HG03097 (cell line): ENCODE results near the gene NUDT14.

Source experiments
- ATAC-seq: cut with Tn5 transposase; IDR thresholded peaks from one replicate; pipeline ENCODE4 v1.9.1; 2021; ENCODE audit not compliant: unreplicated experiment, low FRiP score

The NUDT14 gene

DNA sequence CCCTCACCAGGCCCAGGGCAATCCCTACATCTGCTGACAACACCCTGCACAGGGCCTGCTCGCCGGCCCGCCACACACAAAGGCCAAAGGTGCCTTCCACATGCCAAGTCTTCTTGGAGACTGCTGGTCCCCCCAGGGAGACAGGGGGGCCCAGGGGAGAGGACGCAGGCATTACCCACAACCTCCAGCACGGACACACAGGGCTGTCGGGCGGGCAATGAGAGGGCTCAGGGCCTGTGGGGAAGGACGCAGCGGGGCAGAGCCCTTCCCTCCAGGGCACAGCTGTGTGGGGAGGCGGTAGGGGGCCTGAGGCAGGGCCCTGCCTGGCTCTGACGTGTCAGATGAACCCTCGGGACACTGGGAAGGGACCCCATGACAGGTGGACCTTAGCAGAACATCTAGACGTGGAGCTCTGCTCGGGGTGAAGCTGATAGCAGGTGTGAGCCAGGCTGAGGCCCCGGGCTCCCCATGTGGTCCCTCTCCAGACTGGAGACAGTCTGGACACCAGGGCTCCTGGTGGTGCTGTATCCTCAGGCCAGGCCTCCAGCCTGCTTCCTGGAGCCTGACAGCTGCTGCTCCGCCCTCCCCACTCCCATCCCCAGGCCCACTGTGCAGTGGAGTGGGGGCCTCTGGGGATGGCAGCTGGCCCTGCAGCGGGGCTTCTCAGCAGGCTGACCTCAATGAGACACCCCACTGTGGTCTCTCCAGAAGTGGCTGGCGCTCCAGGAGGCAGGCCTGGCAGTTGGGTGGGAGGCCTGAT is 31.6 kb upstream of the NUDT14 start:
- no peak for ATAC-seq

DNA sequence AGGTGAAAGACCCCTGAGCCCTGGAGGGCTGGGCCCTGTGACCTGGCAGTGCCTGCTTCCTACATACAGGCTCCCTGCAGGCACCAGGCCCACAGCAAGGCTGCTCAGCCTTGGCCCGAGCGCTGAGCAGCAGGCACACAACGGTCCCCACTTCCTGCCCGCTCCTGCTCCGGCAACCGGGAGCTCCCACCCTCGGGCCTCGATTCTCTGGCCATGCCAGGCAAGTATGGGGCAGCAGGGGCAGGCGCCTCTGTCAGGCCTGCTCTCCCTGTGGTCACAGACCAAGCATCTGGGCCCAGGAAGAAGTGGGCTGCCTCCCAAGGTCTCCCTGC is 30.6 kb upstream of the NUDT14 start:
- no peak for ATAC-seq

- ATAC-seq = no peak
Observed at GRCh38 chr14:105211086-105211757, 30.1 kb upstream of the NUDT14 start.

DNA sequence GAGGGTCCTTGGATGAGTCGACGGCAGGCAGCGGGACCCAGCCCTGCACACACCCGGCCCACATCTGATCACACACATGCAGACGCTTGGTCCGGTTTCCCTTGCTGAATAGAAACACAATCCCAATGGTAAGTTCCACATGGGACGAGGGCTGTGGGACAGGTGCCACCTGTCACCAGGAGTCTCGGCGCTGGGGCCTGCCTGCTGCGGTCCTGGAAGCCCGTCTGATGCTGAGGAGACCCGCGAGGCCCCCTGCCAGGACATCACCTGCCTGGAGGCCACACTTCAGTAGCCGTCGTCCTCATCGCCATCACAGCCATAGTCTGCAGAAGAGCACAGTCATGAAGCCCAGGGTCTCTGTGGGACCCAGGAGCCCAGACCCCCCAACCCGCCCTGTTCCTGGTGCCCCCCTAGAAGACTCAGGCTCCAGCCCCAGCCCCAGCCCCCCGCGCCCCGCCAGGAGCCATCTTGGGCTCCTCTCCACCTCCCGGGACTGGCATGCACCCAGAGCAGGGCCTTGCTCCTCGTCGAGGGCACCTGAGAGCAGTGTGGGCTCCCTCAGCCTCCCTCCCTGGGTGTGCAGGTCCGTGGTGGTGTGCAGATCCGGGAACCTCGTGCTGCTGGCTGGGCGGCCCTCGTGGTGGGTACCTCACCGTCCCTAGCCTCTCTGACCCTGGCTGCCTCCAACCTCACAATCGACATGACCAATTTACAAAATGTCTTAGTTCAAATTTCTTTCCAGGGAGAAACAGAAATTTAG is 29.3 kb upstream of the NUDT14 start:
- ATAC-seq = no peak

GRCh38 chr14:105209646-105210045 is 28.5 kb upstream of the NUDT14 start:
- no peak for ATAC-seq

GRCh38 chr14:105209091-105209490 is 28.0 kb upstream of the NUDT14 start:
- no peak for ATAC-seq

DNA sequence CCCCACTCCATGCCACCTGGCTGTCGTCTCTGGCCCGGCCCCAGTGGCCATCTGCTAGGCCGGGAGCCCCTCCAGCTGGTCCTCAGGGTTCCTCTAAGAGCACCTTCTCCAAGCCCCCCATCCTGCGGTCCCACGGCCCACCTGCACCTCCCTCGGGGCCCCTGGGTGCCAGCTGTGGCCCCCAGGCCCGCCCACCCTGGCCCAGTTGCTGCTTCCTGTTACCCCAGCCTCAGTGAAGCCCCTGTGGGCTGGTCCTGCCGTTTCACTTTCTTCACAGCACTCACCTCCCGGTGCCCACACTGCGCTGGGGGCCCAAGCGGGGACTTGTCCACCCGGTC is 27.6 kb upstream of the NUDT14 start:
- no peak for ATAC-seq

- no peak for ATAC-seq
Observed at GRCh38 chr14:105207996-105208737, 27.1 kb upstream of the NUDT14 start.

DNA sequence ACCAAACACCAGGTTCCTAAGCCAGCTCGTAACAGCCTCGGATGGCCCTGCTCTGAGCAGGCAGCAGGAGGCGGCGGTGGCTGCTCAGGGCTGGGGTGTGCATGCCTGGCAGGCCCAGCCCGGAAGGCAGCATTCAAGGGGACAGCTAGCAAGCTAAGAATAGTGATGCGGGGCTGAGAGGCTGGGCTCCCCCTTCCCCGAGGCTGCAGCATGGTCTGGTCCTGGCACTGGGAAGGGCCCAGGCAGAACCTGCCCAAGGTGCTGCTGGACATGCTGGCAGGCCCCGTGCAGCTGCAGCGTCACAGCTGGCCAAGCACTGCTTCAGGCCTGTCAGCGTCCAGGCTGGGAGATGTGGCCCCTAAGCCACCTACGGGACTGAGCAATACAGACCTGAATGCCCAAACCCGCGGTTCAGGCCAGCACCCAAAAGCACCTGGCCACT is 26.4 kb upstream of the NUDT14 start:
- ATAC-seq = no peak

GRCh38 chr14:105206873-105207272 is 25.8 kb upstream of the NUDT14 start:
- no peak for ATAC-seq

- ATAC-seq = no peak
Observed at GRCh38 chr14:105205673-105206208, 24.6 kb upstream of the NUDT14 start.

DNA sequence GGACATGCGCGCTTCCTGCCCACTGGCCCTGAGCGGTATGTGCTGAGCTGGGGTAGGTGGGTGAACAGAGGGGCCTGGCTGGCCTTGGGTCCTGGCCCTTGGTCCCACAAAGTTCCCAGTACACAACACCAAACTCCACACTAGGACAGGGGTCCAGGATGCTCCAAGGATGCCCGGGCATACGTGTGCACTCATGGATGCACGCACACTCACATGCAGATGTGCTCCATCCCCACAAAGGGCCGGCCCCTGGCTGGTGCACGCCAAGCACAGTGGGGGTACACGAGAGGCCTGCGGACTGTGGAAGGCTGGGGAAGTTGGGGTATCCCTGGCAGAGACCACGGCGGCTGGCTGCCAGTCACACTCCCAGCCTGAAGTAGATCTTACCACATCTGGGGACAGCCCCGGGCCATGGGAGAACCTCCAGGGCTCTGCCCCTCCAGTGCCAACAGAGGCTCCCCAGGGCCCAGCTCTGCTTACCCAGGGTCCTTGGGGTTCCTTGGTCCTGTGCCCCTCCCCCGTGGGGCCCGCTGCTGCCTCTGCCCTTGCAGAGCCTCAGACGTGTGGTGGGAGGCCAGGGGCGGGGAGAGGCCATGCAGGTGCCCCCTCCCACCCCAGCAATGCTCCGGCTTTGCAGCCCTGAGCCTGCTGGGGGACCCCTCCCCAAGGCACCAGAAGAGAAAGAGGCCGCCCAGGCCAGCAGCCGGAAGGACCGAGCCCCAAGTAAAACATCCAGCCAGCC is 24.0 kb upstream of the NUDT14 start:
- ATAC-seq = no peak

DNA sequence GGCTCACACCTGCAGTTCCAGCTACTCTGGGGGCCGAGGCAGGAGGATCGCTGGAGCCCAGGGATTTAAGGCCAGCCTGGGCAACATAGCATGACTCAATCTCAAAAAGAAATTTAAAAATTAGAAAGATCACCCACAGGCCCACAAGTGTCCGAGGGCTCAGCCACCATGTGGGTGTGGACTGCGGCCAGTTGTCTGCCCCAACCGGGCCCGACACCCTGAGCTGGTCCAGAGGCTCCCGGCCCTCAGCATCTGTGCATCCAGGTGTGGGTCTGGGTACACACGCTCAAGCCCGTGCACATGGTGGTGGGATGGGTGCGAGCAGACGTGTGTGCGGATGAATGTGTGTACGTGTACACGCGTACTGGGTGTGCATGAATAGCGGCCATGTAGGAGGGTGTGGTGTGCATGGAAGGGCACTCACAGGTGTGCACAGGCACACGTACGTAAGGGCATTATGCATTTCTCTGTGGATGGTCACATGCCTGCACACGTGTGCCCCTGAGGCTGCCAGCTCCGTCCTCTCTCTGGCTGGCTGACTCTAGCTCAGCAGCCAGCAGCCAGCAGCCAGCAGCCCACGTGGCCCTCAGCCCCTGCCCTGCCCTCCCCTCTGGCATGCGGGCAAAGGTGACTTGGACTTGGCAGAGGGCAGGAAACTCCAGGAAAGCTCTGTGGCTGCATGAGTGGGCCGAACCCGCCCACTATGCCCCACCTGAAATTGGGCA is 23.3 kb upstream of the NUDT14 start:
- no peak for ATAC-seq

GRCh38 chr14:105203701-105204100 is 22.6 kb upstream of the NUDT14 start:
- ATAC-seq = no peak

DNA sequence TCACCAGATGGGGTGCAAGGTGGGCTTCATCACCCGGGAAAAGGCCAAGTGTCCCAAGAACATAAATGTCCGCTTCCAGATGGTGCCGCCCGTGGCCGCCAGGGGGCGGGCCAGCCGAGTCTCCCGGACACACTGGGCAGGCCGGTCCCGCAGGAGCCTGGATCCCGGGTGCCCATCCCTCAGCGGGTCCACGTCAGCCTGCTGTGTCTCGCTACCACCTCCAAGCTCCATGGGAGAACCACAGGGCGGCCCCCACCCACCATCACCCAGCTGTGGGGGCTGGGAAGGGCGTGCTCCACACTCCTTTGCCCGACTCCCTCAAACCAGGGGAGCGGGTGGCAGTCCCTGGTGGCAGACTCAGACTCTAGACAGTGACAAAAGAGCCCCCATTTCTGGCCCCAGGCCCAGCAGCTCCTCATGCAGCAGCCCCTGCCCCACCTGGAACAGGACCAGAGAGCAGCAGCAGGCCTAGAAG is 22.0 kb upstream of the NUDT14 start:
- no peak for ATAC-seq

- no peak for ATAC-seq
Observed at GRCh38 chr14:105201925-105202513, 20.9 kb upstream of the NUDT14 start.

DNA sequence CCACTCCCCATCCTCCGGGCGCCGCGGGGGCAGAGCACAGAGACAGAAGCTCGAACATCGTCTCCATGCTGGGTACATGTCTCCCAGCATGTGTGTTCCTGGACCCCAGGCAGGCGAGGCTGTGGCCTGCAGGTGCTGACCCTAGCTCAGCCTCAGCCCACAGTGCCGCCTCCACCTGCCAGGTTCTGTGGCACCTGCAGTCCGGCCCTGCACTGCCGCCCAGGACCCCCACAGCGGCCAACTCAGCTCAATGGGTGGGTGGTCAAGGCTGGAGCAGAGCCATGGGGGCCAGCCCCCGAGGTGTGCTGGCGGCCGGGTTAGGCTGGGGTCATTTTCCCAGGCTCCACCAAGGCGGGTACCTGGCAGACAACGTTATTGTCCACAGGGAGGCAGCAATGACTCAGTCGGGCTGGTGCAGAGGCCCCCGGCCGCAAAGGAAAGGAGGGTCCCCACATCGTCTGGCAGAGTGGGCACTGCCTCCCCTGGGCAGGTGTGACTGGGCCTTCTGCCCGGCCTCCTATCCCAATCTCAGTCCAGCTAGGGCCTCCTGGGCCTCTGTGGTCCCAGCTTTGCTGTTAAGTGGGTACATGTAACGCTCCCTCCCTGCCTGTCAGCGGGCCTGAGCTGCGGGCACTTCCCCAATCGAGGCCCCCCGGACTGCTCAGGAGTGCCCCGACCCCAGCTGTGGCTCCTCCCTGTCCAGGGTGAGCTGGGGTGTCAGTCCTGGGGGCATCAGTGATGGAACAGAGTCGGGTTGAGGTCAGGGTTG is 20.2 kb upstream of the NUDT14 start:
- no peak for ATAC-seq

GRCh38 chr14:105200641-105201040 is 19.5 kb upstream of the NUDT14 start:
- ATAC-seq = no peak
